DND-41 (cell line): ENCODE data around the gene ZSWIM6.

Experiments
- EZH2 ChIP-seq: IDR thresholded peaks from 3 replicates; pipeline ENCODE4 v1.6.1; 2012; ENCODE audit warnings: borderline replicate concordance, low read depth, mild to moderate bottlenecking, moderate library complexity, low read length, inconsistent platforms; ENCODE audit not compliant: severe bottlenecking
- TF ChIP-seq, protein P1 (sequence below): IDR thresholded peaks from 2 replicates; pipeline ENCODE4 v1.5.1; 2012; ENCODE audit warnings: borderline replicate concordance, low read length, moderate library complexity, mild to moderate bottlenecking; ENCODE audit not compliant: poor library complexity, severe bottlenecking; ENCODE audit errors: extremely low read depth

DNA sequence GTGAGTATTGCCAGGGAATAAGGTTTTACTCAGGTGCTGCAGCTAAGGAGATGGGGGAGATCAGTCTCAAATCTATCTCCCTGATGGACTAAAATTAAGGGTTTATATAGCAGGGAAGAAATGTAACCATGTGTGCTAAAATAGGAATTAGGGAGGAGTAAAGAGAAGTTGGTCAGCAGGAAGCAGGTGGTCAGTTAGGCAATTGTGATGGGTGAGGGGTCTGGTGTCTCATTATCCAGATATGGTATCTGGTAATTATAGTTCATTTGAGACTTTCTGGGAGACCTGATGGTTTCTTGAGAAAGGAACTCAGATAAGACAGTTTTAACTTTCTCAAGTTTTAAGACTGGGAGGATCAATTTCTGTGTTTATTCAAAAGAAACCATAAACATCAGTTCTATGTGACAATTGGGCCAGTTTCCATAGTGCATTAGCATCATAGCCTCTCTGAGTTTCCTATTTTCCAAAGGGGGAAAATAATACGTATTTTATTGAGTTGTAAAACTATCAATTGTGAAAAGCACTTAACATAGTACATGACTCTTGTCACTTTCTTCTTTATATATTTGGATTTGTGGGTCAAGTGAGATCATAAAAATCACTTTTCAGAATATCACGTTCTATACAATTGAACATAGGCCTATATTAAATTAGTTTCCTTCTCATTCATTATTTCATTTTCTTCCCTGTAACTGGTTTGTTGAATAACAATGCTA lies 115.9 kb downstream of the ZSWIM6 start:
- TF ChIP-seq, protein P1, sequence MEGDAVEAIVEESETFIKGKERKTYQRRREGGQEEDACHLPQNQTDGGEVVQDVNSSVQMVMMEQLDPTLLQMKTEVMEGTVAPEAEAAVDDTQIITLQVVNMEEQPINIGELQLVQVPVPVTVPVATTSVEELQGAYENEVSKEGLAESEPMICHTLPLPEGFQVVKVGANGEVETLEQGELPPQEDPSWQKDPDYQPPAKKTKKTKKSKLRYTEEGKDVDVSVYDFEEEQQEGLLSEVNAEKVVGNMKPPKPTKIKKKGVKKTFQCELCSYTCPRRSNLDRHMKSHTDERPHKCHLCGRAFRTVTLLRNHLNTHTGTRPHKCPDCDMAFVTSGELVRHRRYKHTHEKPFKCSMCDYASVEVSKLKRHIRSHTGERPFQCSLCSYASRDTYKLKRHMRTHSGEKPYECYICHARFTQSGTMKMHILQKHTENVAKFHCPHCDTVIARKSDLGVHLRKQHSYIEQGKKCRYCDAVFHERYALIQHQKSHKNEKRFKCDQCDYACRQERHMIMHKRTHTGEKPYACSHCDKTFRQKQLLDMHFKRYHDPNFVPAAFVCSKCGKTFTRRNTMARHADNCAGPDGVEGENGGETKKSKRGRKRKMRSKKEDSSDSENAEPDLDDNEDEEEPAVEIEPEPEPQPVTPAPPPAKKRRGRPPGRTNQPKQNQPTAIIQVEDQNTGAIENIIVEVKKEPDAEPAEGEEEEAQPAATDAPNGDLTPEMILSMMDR: no peak
- no peak for TF ChIP-seq EZH2
